HCT116 (cell line): Measurements from ENCODE around the gene CEP131. TPM values are rescaled to one million over a fixed set of nuclear protein-coding genes. Genes with fewer than 3 reads are reported as not detected.

Experiments used
- ATAC-seq: fragments of 200-7000 bp; cut with Tn5 transposase; 2 replicates; pipeline ENCODE4 v1.9.1; 2020; ENCODE audit warnings: mild to moderate bottlenecking, moderate library complexity
- BruUV-seq: library from RNA; stranded (reverse); fragments of 400-500 nt; replicated peaks from 2 replicates; lab custom pipeline; 2021; lab: Mats Ljungman, UMichigan
- CTCF ChIA-PET: fragments of 300-600 bp; sonication (Branson Sonifier 250); formaldehyde crosslinking; loops from one replicate; lab custom pipeline; 2021; ENCODE audit warnings: antibody characterized with exemption; lab: Charles Lee
- POLR2A ChIA-PET: fragments of 300-600, 350-600 bp; sonication (Branson Sonifier 250); formaldehyde crosslinking; loops from one replicate; lab custom pipeline; 2021; ENCODE audit warnings: antibody characterized with exemption; lab: Charles Lee
- RAD21 ChIA-PET, 2 experiments: fragments of 300-600 bp; sonication (Branson Sonifier 250); formaldehyde crosslinking; loops; one replicate each; lab custom pipeline; 2023; ENCODE audit warnings: low total read pairs in 2 of 2; ENCODE audit not compliant: uncharacterized antibody in 2 of 2, unreplicated experiment in 2 of 2, low non-redundant PET in 1 of 2; lab: Charles Lee
- DNase-seq: peaks from one replicate; pipeline ENCODE4 v3.0.0-alpha.2; 2010; ENCODE audit warnings: low read depth, low spot score
- H2AFZ ChIP-seq: fragments of 200-600 bp; shearing (Covaris generic), sonication (generic); 2 replicates; pipeline ENCODE4 v1.6.1; 2017; ENCODE audit warnings: low read depth, mixed run types, mixed read lengths, antibody characterized with exemption, low read length; ENCODE audit not compliant: poor library complexity, severe bottlenecking
- H3K27ac ChIP-seq: 2 replicates; pipeline ENCODE4 v1.5.1; 2012; ENCODE audit warnings: low read depth, low read length
- H3K27me3 ChIP-seq: fragments of 200-600 bp; sonication (generic); 2 replicates; pipeline ENCODE4 v1.6.1; 2016; ENCODE audit warnings: mixed run types, low read length, mixed read lengths; ENCODE audit not compliant: insufficient read depth
- H3K36me3 ChIP-seq, 2 experiments: fragments of 200-500 bp in 1 of 2; fragments of 200-600 bp in 1 of 2; sonication (Bioruptor generic) in 1 of 2; sonication (generic) in 1 of 2; 2 replicates each; pipeline versions ENCODE4 v1.5.1 to v1.6.1; 2014 to 2016; ENCODE audit warnings: low read length in 2 of 2, inconsistent platforms in 1 of 2, mixed read lengths in 1 of 2, mixed run types in 1 of 2; ENCODE audit not compliant: insufficient read depth in 2 of 2, control insufficient read depth in 1 of 2
- H3K4me1 ChIP-seq, 2 experiments: fragments of 200-600 bp in 1 of 2; sonication (generic) in 1 of 2; 2 replicates each; pipeline versions ENCODE4 v1.5.1 to v1.6.1; 2012 to 2017; ENCODE audit warnings: low read length in 2 of 2, inconsistent platforms in 1 of 2, mild to moderate bottlenecking in 1 of 2, mixed read lengths in 1 of 2, mixed run types in 1 of 2, moderate library complexity in 1 of 2; ENCODE audit not compliant: insufficient read depth in 2 of 2, control insufficient read depth in 1 of 2
- H3K4me2 ChIP-seq: fragments of 200-600 bp; sonication (generic); 2 replicates; pipeline ENCODE4 v1.6.1; 2017; ENCODE audit warnings: mixed run types, low read length, mixed read lengths
- H3K4me3 ChIP-seq, 2 experiments: fragments of 200-600 bp in 1 of 2; sonication (generic) in 1 of 2; replicated peaks in 1 of 2; 2 replicates each; pipeline ENCODE4 v1.5.1; 2011 to 2016; ENCODE audit warnings: low read length in 2 of 2, control low read depth in 1 of 2, low read depth in 1 of 2, mild to moderate bottlenecking in 1 of 2, mixed read lengths in 1 of 2, mixed run types in 1 of 2
- H3K79me2 ChIP-seq: fragments of 200-600 bp; sonication (generic); 2 replicates; pipeline ENCODE4 v1.6.1; 2017; ENCODE audit warnings: mild to moderate bottlenecking, mixed run types, low read length, moderate library complexity, mixed read lengths; ENCODE audit not compliant: insufficient read depth
- H3K9ac ChIP-seq: fragments of 200-600 bp; sonication (generic); 2 replicates; pipeline ENCODE4 v1.6.1; 2016; ENCODE audit warnings: low read length, mixed read lengths
- H3K9me2 ChIP-seq: fragments of 200-600 bp; sonication (generic), shearing (Covaris generic); 2 replicates; pipeline ENCODE4 v1.6.1; 2017; ENCODE audit warnings: mixed run types, mild to moderate bottlenecking, moderate library complexity; ENCODE audit not compliant: insufficient read depth
- H3K9me3 ChIP-seq, 2 experiments: fragments of 200-500 bp in 1 of 2; fragments of 200-600 bp in 1 of 2; sonication (Bioruptor generic) in 1 of 2; sonication (generic) in 1 of 2; 2 replicates each; pipeline ENCODE4 v1.6.1; 2014 to 2017; ENCODE audit warnings: low read length in 2 of 2, mixed read lengths in 2 of 2, inconsistent platforms in 1 of 2, low read depth in 1 of 2, mild to moderate bottlenecking in 1 of 2, mixed run types in 1 of 2, moderate library complexity in 1 of 2; ENCODE audit not compliant: control insufficient read depth in 1 of 2, insufficient read depth in 1 of 2
- H4K20me1 ChIP-seq: fragments of 200-600 bp; sonication (generic), shearing (Covaris generic); 2 replicates; pipeline ENCODE4 v1.6.1; 2017; ENCODE audit warnings: mixed run types, mild to moderate bottlenecking, moderate library complexity; ENCODE audit not compliant: insufficient read depth
- CBX3 ChIP-seq: IDR thresholded peaks from 2 replicates; pipeline ENCODE4 v1.6.1; 2012; ENCODE audit warnings: low read depth
- EGR1 ChIP-seq: IDR thresholded peaks from 2 replicates; pipeline ENCODE4 v1.6.1; 2012; ENCODE audit warnings: low read depth
- EZH2 ChIP-seq: fragments of 200-600 bp; sonication (generic); IDR thresholded peaks from 2 replicates; pipeline ENCODE4 v1.6.1; 2017; ENCODE audit warnings: antibody characterized with exemption, mixed run types
- EZH2phosphoT487 ChIP-seq: fragments of 200-600 bp; IDR thresholded peaks from 2 replicates; pipeline ENCODE4 v1.6.1; 2018; ENCODE audit warnings: antibody characterized with exemption, borderline replicate concordance
- FOSL1 ChIP-seq: IDR thresholded peaks from 2 replicates; pipeline ENCODE4 v1.6.1; 2012; ENCODE audit warnings: low read depth
- JUND ChIP-seq: IDR thresholded peaks from 2 replicates; pipeline ENCODE4 v1.6.1; 2012
- POLR2AphosphoS5 ChIP-seq: IDR thresholded peaks from 2 replicates; pipeline ENCODE4 v1.6.1; 2011; ENCODE audit warnings: mild to moderate bottlenecking, low read depth, low read length, moderate library complexity
- SIN3A ChIP-seq: IDR thresholded peaks from 2 replicates; pipeline ENCODE4 v1.6.1; 2012; ENCODE audit warnings: low read depth
- SP1 ChIP-seq: IDR thresholded peaks from 2 replicates; pipeline ENCODE4 v1.6.1; 2012; ENCODE audit warnings: low read depth
- ZFX ChIP-seq: fragments of 450-650 bp; IDR thresholded peaks from 2 replicates; pipeline ENCODE4 v1.6.1; 2017
- ZNF274 ChIP-seq: fragments of 200-500 bp; sonication (Bioruptor generic); IDR thresholded peaks from 2 replicates; pipeline ENCODE4 v1.6.1; 2014; ENCODE audit warnings: mild to moderate bottlenecking, low read depth, low read length, inconsistent platforms
- intact Hi-C: fragments of 100-400 bp; cut with micrococcal nuclease; formaldehyde crosslinking; loops from 2 replicates; pipeline ENCODE4 v1.10.0; 2022
- total RNA-seq: library from RNA; stranded (reverse); gene quantifications from one replicate; pipeline ENCODE4 v1.2.1, GENCODE V29; 2021; ENCODE audit not compliant: unreplicated experiment
- TF ChIP-seq, protein P1 (sequence below): IDR thresholded peaks from 2 replicates; pipeline ENCODE4 v1.6.1; 2012

Gene CEP131
- total RNA-seq, 1 experiment from 2014 or later = 30.2 TPM

DNA sequence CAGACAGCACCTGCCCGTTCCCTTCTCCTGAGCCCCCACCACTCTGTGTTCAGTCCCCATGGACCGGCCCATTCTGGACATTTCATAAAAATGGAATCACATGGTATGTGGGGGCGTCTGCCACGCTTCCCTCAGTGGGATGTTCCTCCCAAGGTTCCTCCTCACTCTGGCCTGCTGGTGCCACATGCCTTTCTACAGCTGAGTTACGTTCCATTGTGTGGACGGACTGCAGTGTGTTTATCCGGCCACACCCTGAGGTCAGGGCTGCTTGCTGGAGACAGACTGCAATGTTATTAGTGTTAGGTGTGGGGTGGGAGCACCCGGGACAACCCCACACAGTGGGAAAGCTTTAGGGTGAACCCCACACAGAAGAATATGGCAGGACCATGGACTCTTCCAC lies 50.8 kb downstream of the CEP131 start:
- Histone ChIP-seq H3K9me2 (no peaks in the 10 kb centered on the region), H3K27me3 (no peaks in the 10 kb centered on the region), H3K4me2 (no peak overlapping the region), H3K9ac (no peak overlapping the region), H3K36me3 (no peaks in the 10 kb centered on the region), H3K79me2 (no peaks in the 10 kb centered on the region), H3K4me3 (no peak overlapping the region), H2AFZ (no peak overlapping the region), H3K9me3 (peaks cover 0 to 6% of the 10 kb centered on the region in 2 experiments; a peak in 1 of 4 replicates), H3K27ac (no peak overlapping the region), H4K20me1 (no peaks in the 10 kb centered on the region), H3K4me1 (no peaks in the 10 kb centered on the region)
- ATAC-seq (no peak), DNase-seq (no peak)
- POLR2A ChIA-PET = no interaction called here
- TF ChIP-seq ZFX (no peak), ZNF274 (no peak), CBX3 (no peak), FOSL1 (no peak), EZH2 (no peak), JUND (no peak), EGR1 (no peak), SP1 (no peak), SIN3A (no peak), POLR2AphosphoS5 (no peak)
- TF ChIP-seq, protein P1, sequence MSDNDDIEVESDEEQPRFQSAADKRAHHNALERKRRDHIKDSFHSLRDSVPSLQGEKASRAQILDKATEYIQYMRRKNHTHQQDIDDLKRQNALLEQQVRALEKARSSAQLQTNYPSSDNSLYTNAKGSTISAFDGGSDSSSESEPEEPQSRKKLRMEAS = no peak
- intact Hi-C loops = no loop called here
- RAD21 ChIA-PET = no interaction called here
- CTCF ChIA-PET = no interaction called here
- no TSS peak for BruUV-seq

DNA sequence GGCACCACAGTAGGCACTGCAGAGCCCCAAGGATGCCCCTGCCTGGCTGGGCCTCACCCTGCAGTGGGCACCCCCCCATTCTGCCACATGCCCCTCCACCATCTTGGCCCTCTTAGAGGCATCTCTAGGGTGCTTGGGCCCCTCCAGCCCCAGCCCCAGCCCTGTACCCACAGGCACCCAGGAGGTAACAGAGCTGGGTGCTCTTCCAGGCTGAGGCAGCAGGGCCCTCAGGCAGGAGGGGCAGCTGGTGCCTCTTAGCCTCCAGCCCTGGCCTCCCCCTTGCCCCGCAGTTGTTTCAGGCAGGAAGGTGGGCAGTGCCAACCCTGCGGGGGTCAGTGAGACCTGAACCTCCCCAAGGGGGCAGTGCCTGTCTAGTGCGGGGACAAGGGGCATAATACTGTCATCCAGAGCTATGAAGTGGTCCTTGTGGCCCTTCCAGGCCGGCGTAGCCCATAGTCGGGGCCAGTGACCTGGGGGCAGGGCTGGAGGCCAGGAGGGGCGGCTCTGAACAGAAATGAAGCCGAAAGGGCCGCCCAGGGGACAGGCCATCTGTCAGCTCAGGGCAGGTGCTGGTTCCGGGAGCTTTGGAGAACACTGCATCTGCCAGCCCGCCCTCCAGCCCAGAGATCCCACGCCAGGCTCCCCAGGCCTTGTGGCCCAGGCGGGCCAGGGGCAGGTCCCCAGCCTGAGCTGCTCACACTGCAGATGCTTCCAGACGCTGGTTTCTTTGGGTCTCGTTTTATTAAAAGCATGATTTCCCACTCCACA lies 51.9 kb downstream of the CEP131 start:
- H3K4me1 ChIP-seq = no peaks in the 10 kb centered on the region
- H3K9me2 ChIP-seq = no peaks in the 10 kb centered on the region
- no peak for TF ChIP-seq EZH2phosphoT487
- no peak for TF ChIP-seq POLR2AphosphoS5
- TF ChIP-seq SP1 = no peak
- TF ChIP-seq, all 23 proteins: peak for 0
- ATAC-seq = no peak
- H2AFZ ChIP-seq = no peak overlapping the region
- H4K20me1 ChIP-seq = no peaks in the 10 kb centered on the region
- no peak for DNase-seq
- no peak overlapping the region; the same call in 1 of the 2 replicates for H3K27ac ChIP-seq
- CTCF ChIA-PET = interaction anchor here (0.6 kb wide), 1 partner anchor 553 kb away, joined by 5 read pairs; no protein-coding TSS in a partner anchor
- no peaks in the 10 kb centered on the region for H3K36me3 ChIP-seq
- H3K9ac ChIP-seq = no peak overlapping the region
- POLR2A ChIA-PET = no interaction called here
- H3K9me3 ChIP-seq = peaks cover 0 to 6% of the 10 kb centered on the region in 2 experiments; a peak in 1 of 4 replicates
- H3K27me3 ChIP-seq = no peaks in the 10 kb centered on the region
- intact Hi-C loops = no loop called here
- no peak overlapping the region for H3K4me2 ChIP-seq
- no peaks in the 10 kb centered on the region for H3K79me2 ChIP-seq
- RAD21 ChIA-PET = no interaction called here
- no TSS peak for BruUV-seq
- H3K4me3 ChIP-seq = no peak overlapping the region
